Measurements from ENCODE around the gene FRY. TPM values are rescaled to one million over a fixed set of nuclear protein-coding genes. Genes with fewer than 3 reads are reported as not detected.
A peak's percentile ranks its signal among the peaks of the same experiment; 100 is the strongest.

FRY gene
- total RNA-seq, 4 donors from 2014 or later = 5.8 to 17.4 (median 12.0) TPM

DNA sequence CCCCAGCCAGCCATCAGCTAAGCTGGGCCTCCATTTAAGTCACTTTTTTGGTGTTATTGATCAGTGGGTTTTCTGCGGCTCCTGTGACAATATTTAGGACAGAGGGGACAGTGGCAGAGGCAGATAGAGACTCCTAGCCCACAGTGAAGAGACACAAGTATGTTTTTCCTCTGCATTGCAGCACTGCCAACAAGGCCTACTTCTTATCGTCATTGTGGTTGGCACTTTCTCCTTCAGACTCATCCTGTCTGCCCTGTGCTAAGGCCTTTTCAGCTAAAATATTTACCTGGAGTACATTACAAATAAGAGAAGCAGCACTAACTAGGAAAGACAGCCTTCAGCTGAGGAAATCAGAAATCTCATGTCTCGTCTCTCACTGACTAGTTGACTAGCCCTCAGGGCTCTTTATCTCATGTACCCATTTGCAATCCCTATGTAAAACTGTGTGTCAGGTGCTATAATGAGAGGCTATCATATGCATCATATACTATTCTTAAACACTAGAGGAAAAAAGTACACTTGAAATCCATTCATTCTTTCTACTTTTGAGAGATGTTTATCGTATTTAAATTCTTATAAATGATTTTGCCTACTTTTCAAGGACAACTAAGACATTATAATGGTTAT lies 221.4 kb downstream of the FRY start:
- no peak for DNase-seq
- intact Hi-C loops (cut with DNase I) = no loop called here
- H3K9me3 ChIP-seq = no peaks in the 10 kb centered on the region
- H3K4me3 ChIP-seq = no peak overlapping the region
- 82 to 84% methylated on average over 4 of the region's 4 CpGs for WGBS, 2 donors
- H3K4me1 ChIP-seq = peaks cover 0 to 19% (median 0%) of the 10 kb centered on the region in 3 donors
- TF ChIP-seq POLR2A (IDR thresholded peaks at IDR 0.05) = no peak
- TF ChIP-seq, protein P1, sequence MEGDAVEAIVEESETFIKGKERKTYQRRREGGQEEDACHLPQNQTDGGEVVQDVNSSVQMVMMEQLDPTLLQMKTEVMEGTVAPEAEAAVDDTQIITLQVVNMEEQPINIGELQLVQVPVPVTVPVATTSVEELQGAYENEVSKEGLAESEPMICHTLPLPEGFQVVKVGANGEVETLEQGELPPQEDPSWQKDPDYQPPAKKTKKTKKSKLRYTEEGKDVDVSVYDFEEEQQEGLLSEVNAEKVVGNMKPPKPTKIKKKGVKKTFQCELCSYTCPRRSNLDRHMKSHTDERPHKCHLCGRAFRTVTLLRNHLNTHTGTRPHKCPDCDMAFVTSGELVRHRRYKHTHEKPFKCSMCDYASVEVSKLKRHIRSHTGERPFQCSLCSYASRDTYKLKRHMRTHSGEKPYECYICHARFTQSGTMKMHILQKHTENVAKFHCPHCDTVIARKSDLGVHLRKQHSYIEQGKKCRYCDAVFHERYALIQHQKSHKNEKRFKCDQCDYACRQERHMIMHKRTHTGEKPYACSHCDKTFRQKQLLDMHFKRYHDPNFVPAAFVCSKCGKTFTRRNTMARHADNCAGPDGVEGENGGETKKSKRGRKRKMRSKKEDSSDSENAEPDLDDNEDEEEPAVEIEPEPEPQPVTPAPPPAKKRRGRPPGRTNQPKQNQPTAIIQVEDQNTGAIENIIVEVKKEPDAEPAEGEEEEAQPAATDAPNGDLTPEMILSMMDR (IDR thresholded peaks at IDR 0.05) = no peak
- H3K27me3 ChIP-seq = no peaks in the 10 kb centered on the region
- peak overlapping the region in 2 of 4 donors; percentile 74 to 78 for H3K27ac ChIP-seq
- H3K36me3 ChIP-seq = no peaks in the 10 kb centered on the region

- Histone ChIP-seq H3K4me1 (peaks cover 0 to 19% (median 0%) of the 10 kb centered on the region in 3 donors), H3K27me3 (no peaks in the 10 kb centered on the region), H3K9me3 (no peaks in the 10 kb centered on the region), H3K36me3 (no peaks in the 10 kb centered on the region), H3K4me3 (peak overlapping the region; percentile 8 to 57 (median 29)), H3K27ac (peak overlapping the region; percentile 28 to 78 (median 74))
- DNase-seq = no peak
- WGBS, 2 donors = 43 to 59% methylated on average over 14 of the region's 14 CpGs
- intact Hi-C loops (cut with DNase I) = no loop called here
- TF ChIP-seq, protein P1 (IDR thresholded peaks at IDR 0.05) = no peak
- TF ChIP-seq POLR2A (IDR thresholded peaks at IDR 0.05) = no peak
These were observed 222.4 kb downstream of the FRY start for GRCh38 chr13:32253911-32254399.

DNA sequence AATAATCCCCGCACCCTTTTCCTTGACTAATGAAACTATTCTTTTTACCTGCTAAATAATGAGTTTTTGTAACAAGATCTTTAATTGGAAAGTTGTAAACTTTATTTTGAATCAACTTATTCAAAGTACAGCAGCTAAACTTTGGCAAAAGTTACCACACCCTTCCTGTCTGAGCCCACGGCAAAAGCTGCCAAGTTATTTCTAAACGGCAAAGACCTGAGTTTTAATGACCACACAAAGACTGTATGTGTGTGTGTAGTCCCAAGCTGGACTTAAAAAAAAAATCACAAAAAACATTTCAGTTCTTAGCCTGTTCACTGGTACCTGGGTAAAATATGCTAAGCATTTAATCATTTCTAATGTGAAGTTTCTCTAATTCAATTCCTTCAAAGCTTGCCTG lies 222.8 kb downstream of the FRY start:
- Histone ChIP-seq H3K27me3 (no peaks in the 10 kb centered on the region), H3K27ac (peak overlapping the region; percentile 28 to 78 (median 74)), H3K9me3 (no peaks in the 10 kb centered on the region), H3K4me3 (peak overlapping the region; percentile 8 to 57 (median 29)), H3K4me1 (peaks cover 0 to 19% (median 0%) of the 10 kb centered on the region in 3 donors), H3K36me3 (no peaks in the 10 kb centered on the region)
- TF ChIP-seq POLR2A (IDR thresholded peaks at IDR 0.05) = no peak
- TF ChIP-seq, protein P1 (IDR thresholded peaks at IDR 0.05) = no peak
- DNase-seq = no peak
- 20 to 30% methylated on average over 3 of the region's 3 CpGs for WGBS, 2 donors
- intact Hi-C loops (cut with DNase I) = no loop called here

- intact Hi-C loops (cut with DNase I) = no loop called here
- WGBS, 2 donors = 55 to 68% methylated on average over 7 to 10 of the region's 10 CpGs
- H3K27ac ChIP-seq = peak overlapping the region; percentile 28 to 78 (median 74)
- DNase-seq = no peak
- no peaks in the 10 kb centered on the region for H3K27me3 ChIP-seq
- no peaks in the 10 kb centered on the region for H3K9me3 ChIP-seq
- TF ChIP-seq, protein P1 (IDR thresholded peaks at IDR 0.05) = no peak
- TF ChIP-seq POLR2A (IDR thresholded peaks at IDR 0.05) = no peak
- peaks cover 0 to 19% (median 0%) of the 10 kb centered on the region in 3 donors for H3K4me1 ChIP-seq
- H3K4me3 ChIP-seq = peak overlapping the region; percentile 8 to 57 (median 29)
- no peaks in the 10 kb centered on the region for H3K36me3 ChIP-seq
These were observed 223.5 kb downstream of the FRY start for GRCh38 chr13:32254916-32255723.

DNA sequence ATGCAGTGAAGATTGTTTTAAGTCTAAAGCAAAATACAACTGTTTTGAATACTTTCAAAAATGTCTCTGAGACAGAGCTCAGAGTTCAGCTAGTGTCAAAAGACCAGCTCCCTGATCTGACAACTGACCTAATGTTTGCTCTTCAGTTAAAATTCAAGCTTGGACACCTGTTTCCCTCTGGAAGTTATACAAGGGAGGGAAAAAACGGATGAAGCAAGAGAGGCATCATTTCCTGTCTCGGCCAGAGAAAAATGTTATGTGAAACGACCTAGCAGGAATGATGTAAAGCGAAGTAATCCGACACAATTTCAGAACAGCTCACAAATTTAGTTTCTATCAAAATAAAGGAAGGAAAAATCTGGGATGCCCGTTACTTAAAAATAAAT lies 224.1 kb downstream of the FRY start:
- H3K36me3 ChIP-seq = no peaks in the 10 kb centered on the region
- H3K9me3 ChIP-seq = no peaks in the 10 kb centered on the region
- no peak for DNase-seq
- TF ChIP-seq, protein P1 (IDR thresholded peaks at IDR 0.05) = no peak
- no peak for TF ChIP-seq POLR2A (IDR thresholded peaks at IDR 0.05)
- no peaks in the 10 kb centered on the region for H3K27me3 ChIP-seq
- H3K4me1 ChIP-seq = peaks cover 0 to 22% (median under 1%) of the 10 kb centered on the region in 3 donors
- peak overlapping the region in 3 of 4 donors; percentile 28 to 57 (median 30) for H3K4me3 ChIP-seq
- intact Hi-C loops (cut with DNase I) = no loop called here
- peak overlapping the region; percentile 28 to 78 (median 74) for H3K27ac ChIP-seq
- 71 to 78% methylated on average over 6 of the region's 6 CpGs for WGBS, 2 donors
